D721Med (cell line): ENCODE measurements around the gene NRXN3.
"Not testable (repeated sequence)": the region's sequence is repeated elsewhere in the genome, so short reads cannot be mapped to it uniquely, and the experiment has no call there.

Experiments
- DNase-seq: peaks from one replicate; pipeline ENCODE4 v3.0.0; 2011; ENCODE audit warnings: low spot score; ENCODE audit not compliant: insufficient read length
- FAIRE-seq: peaks from 2 replicates; lab custom pipeline; 2011; peaks lifted over from hg19 to GRCh38; lab: Jason Lieb, UNC
- CTCF ChIP-seq: IDR thresholded peaks from 2 replicates; pipeline ENCODE4 v1.5.1; 2012; ENCODE audit warnings: mild to moderate bottlenecking, control low read depth; ENCODE audit not compliant: insufficient read depth; ENCODE audit errors: missing control alignments

NRXN3 gene

GRCh38 chr14:78543433-78543832 lies 373.3 kb downstream of the NRXN3 start:
- FAIRE-seq = no peak
- TF ChIP-seq CTCF = no peak
- DNase-seq = no peak

GRCh38 chr14:78561074-78561473 lies 390.9 kb downstream of the NRXN3 start:
- FAIRE-seq (no peak), DNase-seq (no peak)
- TF ChIP-seq CTCF = no peak

GRCh38 chr14:78566026-78566858 lies 396.1 kb downstream of the NRXN3 start:
- FAIRE-seq = no peak
- peak; percentile 95 for TF ChIP-seq CTCF

GRCh38 chr14:78566859-78567172 lies 396.6 kb downstream of the NRXN3 start:
- no peak for FAIRE-seq
- TF ChIP-seq CTCF = no peak
- DNase-seq = no peak

More at GRCh38 chr14:78566026-78566858, 396.1 kb downstream of the NRXN3 start:
- peak; percentile 41 for DNase-seq

GRCh38 chr14:78567343-78567742 lies 397.2 kb downstream of the NRXN3 start:
- FAIRE-seq = no peak
- DNase-seq = no peak
- TF ChIP-seq CTCF = no peak

- FAIRE-seq, DNase-seq: not testable (repeated sequence)
These were observed 403.6 kb downstream of the NRXN3 start for GRCh38 chr14:78573736-78574135.

- FAIRE-seq = no peak
- no peak for DNase-seq
- no peak for TF ChIP-seq CTCF
These were observed 406.4 kb downstream of the NRXN3 start for GRCh38 chr14:78576437-78577166.
